IMR-90 (cell line): ENCODE measurements around the gene NTM. TPM values are rescaled to one million over a fixed set of nuclear protein-coding genes. Genes with fewer than 3 reads are reported as not detected.

Experiments
- ATAC-seq: fragments of 200-7000 bp; cut with Tn5 transposase; 2 replicates; pipeline ENCODE4 v1.9.1; 2020; ENCODE audit warnings: low read depth, mild to moderate bottlenecking, moderate library complexity
- BruUV-seq: library from RNA; stranded (reverse); fragments of 400-500 nt; replicated peaks from 2 replicates; lab custom pipeline; 2021; lab: Mats Ljungman, UMichigan
- CTCF ChIA-PET: fragments of 300-600 bp; formaldehyde crosslinking; extraction: SDS; loops from one replicate; lab custom pipeline; 2021; ENCODE audit warnings: antibody characterized with exemption; lab: Yijun Ruan, JAX
- POLR2A ChIA-PET: fragments of 300-600 bp; sonication (Branson Sonifier 250); formaldehyde crosslinking; loops from one replicate; lab custom pipeline; 2022; ENCODE audit warnings: antibody characterized with exemption; ENCODE audit not compliant: unreplicated experiment; lab: Charles Lee
- DNase-seq: peaks from one replicate; pipeline ENCODE4 v3.0.0; 2013
- H2AFZ ChIP-seq: replicated peaks from 2 replicates; pipeline ENCODE3; 2013; ENCODE audit warnings: low read length, mild to moderate bottlenecking; ENCODE audit not compliant: poor library complexity
- H2AK5ac ChIP-seq: 2 replicates; pipeline ENCODE4 v1.6.1; 2013; ENCODE audit warnings: low read depth, low read length, inconsistent platforms
- H2AK9ac ChIP-seq: replicated peaks from 2 replicates; pipeline ENCODE3; 2013; ENCODE audit warnings: mild to moderate bottlenecking, low read depth, low read length, moderate library complexity; ENCODE audit not compliant: poor library complexity
- H2BK120ac ChIP-seq: 2 replicates; pipeline ENCODE4 v1.6.1; 2013; ENCODE audit warnings: low read depth, low read length, inconsistent platforms
- H2BK15ac ChIP-seq: 3 replicates; pipeline ENCODE4 v1.6.1; 2013; ENCODE audit warnings: low read depth, low read length, inconsistent platforms
- H2BK20ac ChIP-seq: 2 replicates; pipeline ENCODE4 v1.6.1; 2013; ENCODE audit warnings: low read depth, mild to moderate bottlenecking, inconsistent platforms, low read length, moderate library complexity
- H2BK5ac ChIP-seq: 2 replicates; pipeline ENCODE4 v1.6.1; 2013; ENCODE audit warnings: mild to moderate bottlenecking, low read depth, low read length, inconsistent platforms; ENCODE audit not compliant: poor library complexity, severe bottlenecking
- H3K14ac ChIP-seq: replicated peaks from 2 replicates; pipeline ENCODE4 v1.6.1; 2013; ENCODE audit warnings: low read depth, low read length, inconsistent platforms
- H3K18ac ChIP-seq: 2 replicates; pipeline ENCODE4 v1.6.1; 2013; ENCODE audit warnings: low read depth, low read length, control low read depth
- H3K23ac ChIP-seq: 2 replicates; pipeline ENCODE4 v1.6.1; 2013; ENCODE audit warnings: low read depth, low read length, inconsistent platforms
- H3K27ac ChIP-seq: 2 replicates; pipeline ENCODE4 v1.5.1; 2013; ENCODE audit warnings: mild to moderate bottlenecking, control low read depth, low read length; ENCODE audit not compliant: insufficient read depth
- H3K27me3 ChIP-seq: 2 replicates; pipeline ENCODE4 v1.6.1; 2013; ENCODE audit warnings: low read length; ENCODE audit not compliant: control insufficient read depth, insufficient read depth
- H3K36me3 ChIP-seq: 2 replicates; pipeline ENCODE4 v1.6.1; 2013; ENCODE audit warnings: low read length, mixed read lengths; ENCODE audit not compliant: control insufficient read depth, insufficient read depth
- H3K4ac ChIP-seq: 2 replicates; pipeline ENCODE4 v1.6.1; 2013; ENCODE audit warnings: low read depth, low read length, inconsistent platforms
- H3K4me1 ChIP-seq: 2 replicates; pipeline ENCODE4 v1.6.1; 2013; ENCODE audit warnings: low read length, mixed read lengths; ENCODE audit not compliant: control insufficient read depth, insufficient read depth
- H3K4me2 ChIP-seq: 2 replicates; pipeline ENCODE4 v1.6.1; 2013; ENCODE audit warnings: low read depth, mild to moderate bottlenecking, control low read depth, low read length, moderate library complexity
- H3K4me3 ChIP-seq: 2 replicates; pipeline ENCODE4 v1.5.1; 2013; ENCODE audit warnings: low read depth, mild to moderate bottlenecking, control low read depth, low read length, moderate library complexity; ENCODE audit not compliant: insufficient read depth
- H3K56ac ChIP-seq: 2 replicates; pipeline ENCODE4 v1.6.1; 2013; ENCODE audit warnings: low read length, inconsistent platforms; ENCODE audit not compliant: insufficient read depth; ENCODE audit errors: extremely low read depth
- H3K79me1 ChIP-seq, 2 experiments: 2 replicates each; pipeline ENCODE4 v1.6.1; 2013; ENCODE audit warnings: low read length in 2 of 2, inconsistent platforms in 1 of 2, low read depth in 1 of 2
- H3K9ac ChIP-seq: 2 replicates; pipeline ENCODE4 v1.6.1; 2013; ENCODE audit warnings: low read depth, low read length, control low read depth
- H3K9me1 ChIP-seq: 2 replicates; pipeline ENCODE4 v1.6.1; 2013; ENCODE audit warnings: low read length, inconsistent platforms; ENCODE audit not compliant: insufficient read depth
- H3K9me3 ChIP-seq: 2 replicates; pipeline ENCODE4 v1.6.1; 2013; ENCODE audit warnings: low read length; ENCODE audit not compliant: control insufficient read depth, insufficient read depth
- H4K20me1 ChIP-seq: 2 replicates; pipeline ENCODE4 v1.6.1; 2013; ENCODE audit warnings: low read length, inconsistent platforms; ENCODE audit not compliant: insufficient read depth
- H4K5ac ChIP-seq: 2 replicates; pipeline ENCODE4 v1.6.1; 2013; ENCODE audit warnings: mild to moderate bottlenecking, low read depth, low read length, control low read depth
- H4K8ac ChIP-seq, 2 experiments: 2 replicates each; pipeline ENCODE4 v1.6.1; 2013; ENCODE audit warnings: low read depth in 2 of 2, low read length in 2 of 2, control low read depth in 1 of 2, inconsistent platforms in 1 of 2
- H4K91ac ChIP-seq: 2 replicates; pipeline ENCODE4 v1.6.1; 2013; ENCODE audit warnings: low read depth, low read length, inconsistent platforms; ENCODE audit not compliant: insufficient read depth
- BHLHE40 ChIP-seq: fragments of 150-350 bp; IDR thresholded peaks from 2 replicates; pipeline ENCODE4 v1.6.1; 2016; ENCODE audit warnings: mild to moderate bottlenecking, low read depth, low read length
- CEBPB ChIP-seq: IDR thresholded peaks from 2 replicates; pipeline ENCODE4 v1.6.1; 2012; ENCODE audit warnings: low read depth, low read length, improper control_type of control experiment
- CHD1 ChIP-seq: IDR thresholded peaks from 2 replicates; pipeline ENCODE4 v1.6.1; 2012; ENCODE audit warnings: low read depth, low read length, improper control_type of control experiment
- FOS ChIP-seq: fragments of 150-350 bp; IDR thresholded peaks from 2 replicates; pipeline ENCODE4 v1.6.1; 2016; ENCODE audit warnings: low read depth, low read length
- MAFK ChIP-seq: IDR thresholded peaks from 2 replicates; pipeline ENCODE4 v1.6.1; 2012; ENCODE audit warnings: low read depth, low read length, improper control_type of control experiment
- MAZ ChIP-seq: IDR thresholded peaks from 2 replicates; pipeline ENCODE4 v1.6.1; 2012; ENCODE audit warnings: low read depth, mild to moderate bottlenecking, low read length, improper control_type of control experiment, moderate library complexity, borderline replicate concordance
- MXI1 ChIP-seq: IDR thresholded peaks from 2 replicates; pipeline ENCODE4 v1.6.1; 2012; ENCODE audit warnings: low read depth, mild to moderate bottlenecking, low read length, moderate library complexity, borderline replicate concordance
- NFE2L2 ChIP-seq: fragments of 150-350 bp; IDR thresholded peaks from 2 replicates; pipeline ENCODE4 v1.6.1; 2016; ENCODE audit warnings: low read depth, mild to moderate bottlenecking, low read length
- POLR2A ChIP-seq: IDR thresholded peaks from 2 replicates; pipeline ENCODE4 v1.6.1; 2012; ENCODE audit warnings: mild to moderate bottlenecking, low read depth, low read length
- RAD21 ChIP-seq: IDR thresholded peaks from 2 replicates; pipeline ENCODE4 v1.6.1; 2012; ENCODE audit warnings: low read length, improper control_type of control experiment
- RCOR1 ChIP-seq: IDR thresholded peaks from 2 replicates; pipeline ENCODE4 v1.6.1; 2012; ENCODE audit warnings: mild to moderate bottlenecking, low read length, improper control_type of control experiment; ENCODE audit not compliant: insufficient replicate concordance
- RFX5 ChIP-seq: IDR thresholded peaks from 2 replicates; pipeline ENCODE4 v1.8.0; 2012; ENCODE audit warnings: low read depth, mild to moderate bottlenecking, low read length, moderate library complexity
- SMC3 ChIP-seq: fragments of 150-350 bp; IDR thresholded peaks from 2 replicates; pipeline ENCODE4 v1.6.1; 2016; ENCODE audit warnings: low read depth, mild to moderate bottlenecking, antibody characterized with exemption, low read length, moderate library complexity
- WGBS, 2 experiments: methylation state at CpG; one replicate each; pipeline versions ENCODE4 v1.1.5 to v1.1.7; 2013; ENCODE audit warnings: missing lambda C conversion rate in 2 of 2; ENCODE audit not compliant: insufficient read length in 1 of 2; ENCODE audit errors: extremely low coverage in 2 of 2; 5-methylcytosine and 5-hydroxymethylcytosine counted together
- dilution Hi-C: fragments of 300-500 bp; cut with HindIII; formaldehyde crosslinking; loops from one replicate; pipeline ENCODE4 v1.14.3; 2018; ENCODE audit warnings: low sequenced_read_pairs; ENCODE audit not compliant: unreplicated experiment
- in situ Hi-C: fragments of 300-500 bp; cut with MboI; formaldehyde crosslinking; loops from 3 replicates; pipeline ENCODE4 v1.14.3; 2019; ENCODE audit warnings: low sequenced_read_pairs, inconsistent platforms, mixed read lengths
- intact Hi-C: fragments of 100-400 bp; cut with micrococcal nuclease; formaldehyde crosslinking; loops from 2 replicates; pipeline ENCODE4 v1.10.0; 2022
- polyA plus RNA-seq, 3 experiments: library from polyadenylated mRNA; depleted of rRNA; stranded (reverse); fragments of >200 nt; gene quantifications; 2 replicates each; pipeline ENCODE4 v1.2.3, GENCODE V29; 2012; ENCODE audit warnings: low replicate concordance in 1 of 3
- total RNA-seq: library from RNA; depleted of rRNA; stranded (reverse); fragments of >200 nt; gene quantifications from 2 replicates; pipeline ENCODE4 v1.2.3, GENCODE V29; 2012
- TF ChIP-seq, protein P1 (sequence below): fragments of 150-350 bp; IDR thresholded peaks from 2 replicates; pipeline ENCODE4 v1.6.1; 2016; ENCODE audit warnings: low read depth, mild to moderate bottlenecking, low read length, moderate library complexity, borderline replicate concordance
- TF ChIP-seq, protein P2 (sequence below): fragments of 150-350 bp; IDR thresholded peaks from 2 replicates; pipeline ENCODE4 v1.6.1; 2017; ENCODE audit warnings: mild to moderate bottlenecking, antibody characterized with exemption, low read length, low read depth
- TF ChIP-seq, protein P3 (sequence below): conservative IDR thresholded peaks from 2 replicates; pipeline ENCODE4 v1.5.1; 2012; ENCODE audit warnings: mild to moderate bottlenecking, low read depth, low read length, improper control_type of control experiment

NTM gene
- total and polyA plus RNA-seq, 2 of the 4 experiments (the other 2 are of a cell fraction): 19.5 to 25.5 TPM

DNA sequence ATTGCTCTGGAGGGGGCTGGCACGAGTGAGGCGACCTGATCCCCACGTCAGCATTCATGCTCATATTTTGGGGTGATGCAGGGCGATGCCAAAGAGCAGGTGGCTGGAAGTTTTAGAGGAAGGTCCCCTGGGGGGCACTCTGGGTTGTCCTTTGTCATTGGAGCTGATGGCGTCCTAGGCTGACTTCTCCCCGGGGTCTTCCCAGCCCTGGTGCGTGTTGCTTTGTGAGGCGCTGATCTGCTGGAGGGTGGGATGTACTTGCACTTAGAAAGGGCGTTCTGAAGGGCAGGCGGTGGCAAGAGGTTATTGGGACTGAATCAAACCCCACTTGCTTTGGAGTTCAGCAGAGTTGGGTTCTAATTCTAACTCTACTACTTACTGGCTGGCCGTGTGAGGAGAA, 313.3 kb downstream of the NTM start:
- Histone ChIP-seq H2BK5ac (no peak overlapping the region), H3K36me3 (no peaks in the 10 kb centered on the region), H2AFZ (no peak overlapping the region), H2BK120ac (no peak overlapping the region), H3K79me1 (no peaks in the 10 kb centered on the region), H2BK15ac (no peak overlapping the region), H3K27ac (no peak overlapping the region), H4K20me1 (no peaks in the 10 kb centered on the region), H3K27me3 (peaks cover 26% of the 10 kb centered on the region), H3K4ac (no peak overlapping the region), H4K91ac (no peak overlapping the region), H2AK9ac (no peak overlapping the region), H4K5ac (no peak overlapping the region), H3K9me3 (no peaks in the 10 kb centered on the region), H3K18ac (no peak overlapping the region), H3K4me1 (peaks cover 3% of the 10 kb centered on the region; the same call in 1 of the 2 replicates), H3K56ac (no peak overlapping the region), H2AK5ac (no peak overlapping the region), H3K4me3 (no peak overlapping the region), H3K23ac (no peak overlapping the region), H3K9ac (no peak overlapping the region), H3K4me2 (no peak overlapping the region), H3K9me1 (0 out of 2 replicates have a peak, but pooled peaks cover 4% of the 10 kb centered on the region), H2BK20ac (no peak overlapping the region), H3K14ac (no peak overlapping the region), H4K8ac (no peak overlapping the region)
- intact Hi-C loops (no loop called here), dilution Hi-C loops (no loop called here), in situ Hi-C loops (no loop called here)
- TF ChIP-seq NFE2L2 (no peak), CEBPB (no peak), CHD1 (no peak), MXI1 (no peak), FOS (no peak), RCOR1 (no peak), RFX5 (no peak), SMC3 (no peak), POLR2A (no peak), MAFK (no peak), BHLHE40 (no peak), MAZ (no peak), RAD21 (no peak)
- TF ChIP-seq, protein P1, sequence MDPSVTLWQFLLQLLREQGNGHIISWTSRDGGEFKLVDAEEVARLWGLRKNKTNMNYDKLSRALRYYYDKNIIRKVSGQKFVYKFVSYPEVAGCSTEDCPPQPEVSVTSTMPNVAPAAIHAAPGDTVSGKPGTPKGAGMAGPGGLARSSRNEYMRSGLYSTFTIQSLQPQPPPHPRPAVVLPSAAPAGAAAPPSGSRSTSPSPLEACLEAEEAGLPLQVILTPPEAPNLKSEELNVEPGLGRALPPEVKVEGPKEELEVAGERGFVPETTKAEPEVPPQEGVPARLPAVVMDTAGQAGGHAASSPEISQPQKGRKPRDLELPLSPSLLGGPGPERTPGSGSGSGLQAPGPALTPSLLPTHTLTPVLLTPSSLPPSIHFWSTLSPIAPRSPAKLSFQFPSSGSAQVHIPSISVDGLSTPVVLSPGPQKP: no peak
- TF ChIP-seq, protein P2, sequence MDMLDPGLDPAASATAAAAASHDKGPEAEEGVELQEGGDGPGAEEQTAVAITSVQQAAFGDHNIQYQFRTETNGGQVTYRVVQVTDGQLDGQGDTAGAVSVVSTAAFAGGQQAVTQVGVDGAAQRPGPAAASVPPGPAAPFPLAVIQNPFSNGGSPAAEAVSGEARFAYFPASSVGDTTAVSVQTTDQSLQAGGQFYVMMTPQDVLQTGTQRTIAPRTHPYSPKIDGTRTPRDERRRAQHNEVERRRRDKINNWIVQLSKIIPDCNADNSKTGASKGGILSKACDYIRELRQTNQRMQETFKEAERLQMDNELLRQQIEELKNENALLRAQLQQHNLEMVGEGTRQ: no peak
- TF ChIP-seq, protein P3, sequence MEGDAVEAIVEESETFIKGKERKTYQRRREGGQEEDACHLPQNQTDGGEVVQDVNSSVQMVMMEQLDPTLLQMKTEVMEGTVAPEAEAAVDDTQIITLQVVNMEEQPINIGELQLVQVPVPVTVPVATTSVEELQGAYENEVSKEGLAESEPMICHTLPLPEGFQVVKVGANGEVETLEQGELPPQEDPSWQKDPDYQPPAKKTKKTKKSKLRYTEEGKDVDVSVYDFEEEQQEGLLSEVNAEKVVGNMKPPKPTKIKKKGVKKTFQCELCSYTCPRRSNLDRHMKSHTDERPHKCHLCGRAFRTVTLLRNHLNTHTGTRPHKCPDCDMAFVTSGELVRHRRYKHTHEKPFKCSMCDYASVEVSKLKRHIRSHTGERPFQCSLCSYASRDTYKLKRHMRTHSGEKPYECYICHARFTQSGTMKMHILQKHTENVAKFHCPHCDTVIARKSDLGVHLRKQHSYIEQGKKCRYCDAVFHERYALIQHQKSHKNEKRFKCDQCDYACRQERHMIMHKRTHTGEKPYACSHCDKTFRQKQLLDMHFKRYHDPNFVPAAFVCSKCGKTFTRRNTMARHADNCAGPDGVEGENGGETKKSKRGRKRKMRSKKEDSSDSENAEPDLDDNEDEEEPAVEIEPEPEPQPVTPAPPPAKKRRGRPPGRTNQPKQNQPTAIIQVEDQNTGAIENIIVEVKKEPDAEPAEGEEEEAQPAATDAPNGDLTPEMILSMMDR: no peak
- no TSS peak for BruUV-seq
- WGBS, 2 experiments: 40% methylated on average over 1 of the region's 11 CpGs; no CpG with 5 or more reads in 1 of the 2 experiments
- ChIA-PET POLR2A (no interaction called here), CTCF (interaction anchor here (1.3 kb wide), 1 partner anchor 11 kb away, joined by 4 read pairs; no protein-coding TSS in a partner anchor)
- DNase-seq: no peak
- no peak for ATAC-seq
